ENCODE data around the gene ZNF750.

DNA sequence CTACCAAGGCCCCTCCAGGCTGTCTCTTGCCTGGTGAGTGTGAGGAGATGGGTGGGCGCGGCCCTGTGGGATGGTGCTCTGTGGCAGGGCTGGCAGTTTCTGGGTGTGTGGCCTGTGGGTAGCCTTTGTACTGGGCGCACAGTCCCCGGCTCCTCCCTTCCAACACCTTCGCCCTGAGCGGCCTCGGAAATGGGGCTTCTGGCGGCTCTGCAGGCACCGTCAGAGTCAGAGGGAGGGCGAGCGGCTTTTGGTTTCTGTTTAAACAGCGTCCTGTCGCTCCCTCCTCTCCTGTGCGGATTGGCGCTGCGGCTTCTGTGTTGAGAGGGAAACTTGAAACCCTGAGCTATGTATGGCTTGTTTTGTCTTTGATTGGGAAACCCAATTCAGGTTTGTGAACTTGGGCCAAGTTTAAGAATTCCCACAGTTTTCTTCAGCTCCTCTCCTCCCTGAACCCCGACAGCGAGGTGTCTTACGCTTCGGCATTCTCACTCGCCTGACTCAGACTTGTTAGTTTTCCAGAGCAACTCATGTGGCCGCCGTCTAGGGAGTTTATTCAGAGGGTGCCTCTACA, 8.3 kb upstream of the ZNF750 start:
- TF ChIP-seq POLR2A (IDR thresholded peaks at IDR 0.05) (no peak), CTCF (IDR thresholded peaks at IDR 0.05) (no peak), POLR2AphosphoS5 (IDR thresholded peaks at IDR 0.05) (peak in 2 of 3 donors; percentile 29 to 34), EP300 (IDR thresholded peaks at IDR 0.05; ENCODE audit: low read depth) (no peak)

All from transverse colon (tissue), 4 donors.